ENCODE measurements around the gene DCAF10.

DNA sequence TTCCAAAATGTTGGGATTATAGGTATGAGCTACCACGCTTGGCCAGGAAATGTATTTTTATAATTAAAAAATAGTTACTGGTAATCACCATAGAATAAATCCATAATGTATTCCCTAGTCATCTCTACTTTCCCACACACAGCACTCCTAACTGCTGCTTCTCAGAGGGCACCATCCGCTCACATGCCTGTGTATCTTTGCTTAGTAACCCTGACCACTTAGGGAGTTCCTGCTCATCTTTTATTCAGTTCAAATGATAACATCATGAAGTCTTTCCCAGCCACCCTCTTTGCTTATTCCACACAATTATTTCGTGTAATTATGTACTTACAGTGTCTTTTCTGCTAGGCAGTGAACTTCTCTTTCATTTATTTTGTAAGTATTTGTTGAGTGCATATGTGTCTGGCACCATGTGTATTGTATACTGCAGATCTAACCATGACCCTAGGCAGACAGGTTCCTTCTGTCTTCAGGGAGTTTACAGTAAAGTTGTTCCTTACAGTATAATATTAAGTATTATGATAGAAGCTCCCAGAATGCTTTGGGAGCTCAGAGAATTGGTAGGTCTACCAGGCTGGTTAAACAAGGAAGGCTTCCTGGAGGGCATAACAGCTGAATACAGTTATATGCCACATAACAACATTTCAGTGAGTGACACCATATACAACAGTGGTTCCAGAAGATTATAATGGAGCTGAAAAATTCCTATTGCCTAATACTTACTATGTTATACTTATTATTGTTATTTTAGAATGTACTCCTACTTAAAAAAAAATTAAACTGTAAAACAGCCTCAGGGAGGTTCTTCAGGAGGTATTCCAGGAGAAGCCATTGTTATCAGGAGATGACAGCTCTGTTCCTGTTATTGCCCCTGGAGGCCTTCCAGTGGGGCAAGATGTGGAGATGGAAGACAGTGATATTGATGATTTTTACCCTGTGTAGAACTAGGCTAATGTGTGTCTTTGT lies 39.2 kb downstream of the DCAF10 start:
- TF ChIP-seq EZH2 (IDR thresholded peaks at IDR 0.05; ENCODE audit: insufficient read depth, poor library complexity, severe bottlenecking) (no peak), EZH2phosphoT487 (IDR thresholded peaks at IDR 0.05; ENCODE audit: insufficient read depth, low read depth) (no peak)
